ENCODE results near the gene CXCL13.

- TF ChIP-seq CTCF (IDR thresholded peaks at IDR 0.05) (no peak), POLR2A (IDR thresholded peaks at IDR 0.05) (no peak)
Measured at GRCh38 chr4:77635246-77635645, 29.6 kb downstream of the CXCL13 start.

All from Peyer's patch (tissue), 4 donors.